HCT116 (cell line): ENCODE measurements around the gene ENTPD5. TPM values are rescaled to one million over a fixed set of nuclear protein-coding genes. Genes with fewer than 3 reads are reported as not detected.

Experiments used
- ATAC-seq: fragments of 200-7000 bp; cut with Tn5 transposase; 2 replicates; pipeline ENCODE4 v1.9.1; 2020; ENCODE audit warnings: mild to moderate bottlenecking, moderate library complexity
- BruUV-seq: library from RNA; stranded (reverse); fragments of 400-500 nt; replicated peaks from 2 replicates; lab custom pipeline; 2021; lab: Mats Ljungman, UMichigan
- CTCF ChIA-PET: fragments of 300-600 bp; sonication (Branson Sonifier 250); formaldehyde crosslinking; loops from one replicate; lab custom pipeline; 2021; ENCODE audit warnings: antibody characterized with exemption; lab: Charles Lee
- POLR2A ChIA-PET: fragments of 300-600, 350-600 bp; sonication (Branson Sonifier 250); formaldehyde crosslinking; loops from one replicate; lab custom pipeline; 2021; ENCODE audit warnings: antibody characterized with exemption; lab: Charles Lee
- RAD21 ChIA-PET, 2 experiments: fragments of 300-600 bp; sonication (Branson Sonifier 250); formaldehyde crosslinking; loops; one replicate each; lab custom pipeline; 2023; ENCODE audit warnings: low total read pairs in 2 of 2; ENCODE audit not compliant: uncharacterized antibody in 2 of 2, unreplicated experiment in 2 of 2, low non-redundant PET in 1 of 2; lab: Charles Lee
- DNase-seq: peaks from one replicate; pipeline ENCODE4 v3.0.0-alpha.2; 2010; ENCODE audit warnings: low read depth, low spot score
- H2AFZ ChIP-seq: fragments of 200-600 bp; shearing (Covaris generic), sonication (generic); 2 replicates; pipeline ENCODE4 v1.6.1; 2017; ENCODE audit warnings: low read depth, mixed run types, mixed read lengths, antibody characterized with exemption, low read length; ENCODE audit not compliant: poor library complexity, severe bottlenecking
- H3K27ac ChIP-seq: 2 replicates; pipeline ENCODE4 v1.5.1; 2012; ENCODE audit warnings: low read depth, low read length
- H3K27me3 ChIP-seq: fragments of 200-600 bp; sonication (generic); 2 replicates; pipeline ENCODE4 v1.6.1; 2016; ENCODE audit warnings: mixed run types, low read length, mixed read lengths; ENCODE audit not compliant: insufficient read depth
- H3K36me3 ChIP-seq, 2 experiments: fragments of 200-500 bp in 1 of 2; fragments of 200-600 bp in 1 of 2; sonication (Bioruptor generic) in 1 of 2; sonication (generic) in 1 of 2; 2 replicates each; pipeline versions ENCODE4 v1.5.1 to v1.6.1; 2014 to 2016; ENCODE audit warnings: low read length in 2 of 2, inconsistent platforms in 1 of 2, mixed read lengths in 1 of 2, mixed run types in 1 of 2; ENCODE audit not compliant: insufficient read depth in 2 of 2, control insufficient read depth in 1 of 2
- H3K4me1 ChIP-seq, 2 experiments: fragments of 200-600 bp in 1 of 2; sonication (generic) in 1 of 2; 2 replicates each; pipeline versions ENCODE4 v1.5.1 to v1.6.1; 2012 to 2017; ENCODE audit warnings: low read length in 2 of 2, inconsistent platforms in 1 of 2, mild to moderate bottlenecking in 1 of 2, mixed read lengths in 1 of 2, mixed run types in 1 of 2, moderate library complexity in 1 of 2; ENCODE audit not compliant: insufficient read depth in 2 of 2, control insufficient read depth in 1 of 2
- H3K4me2 ChIP-seq: fragments of 200-600 bp; sonication (generic); 2 replicates; pipeline ENCODE4 v1.6.1; 2017; ENCODE audit warnings: mixed run types, low read length, mixed read lengths
- H3K4me3 ChIP-seq, 2 experiments: fragments of 200-600 bp in 1 of 2; sonication (generic) in 1 of 2; replicated peaks in 1 of 2; 2 replicates each; pipeline ENCODE4 v1.5.1; 2011 to 2016; ENCODE audit warnings: low read length in 2 of 2, control low read depth in 1 of 2, low read depth in 1 of 2, mild to moderate bottlenecking in 1 of 2, mixed read lengths in 1 of 2, mixed run types in 1 of 2
- H3K79me2 ChIP-seq: fragments of 200-600 bp; sonication (generic); 2 replicates; pipeline ENCODE4 v1.6.1; 2017; ENCODE audit warnings: mild to moderate bottlenecking, mixed run types, low read length, moderate library complexity, mixed read lengths; ENCODE audit not compliant: insufficient read depth
- H3K9ac ChIP-seq: fragments of 200-600 bp; sonication (generic); 2 replicates; pipeline ENCODE4 v1.6.1; 2016; ENCODE audit warnings: low read length, mixed read lengths
- H3K9me2 ChIP-seq: fragments of 200-600 bp; sonication (generic), shearing (Covaris generic); 2 replicates; pipeline ENCODE4 v1.6.1; 2017; ENCODE audit warnings: mixed run types, mild to moderate bottlenecking, moderate library complexity; ENCODE audit not compliant: insufficient read depth
- H3K9me3 ChIP-seq, 2 experiments: fragments of 200-500 bp in 1 of 2; fragments of 200-600 bp in 1 of 2; sonication (Bioruptor generic) in 1 of 2; sonication (generic) in 1 of 2; 2 replicates each; pipeline ENCODE4 v1.6.1; 2014 to 2017; ENCODE audit warnings: low read length in 2 of 2, mixed read lengths in 2 of 2, inconsistent platforms in 1 of 2, low read depth in 1 of 2, mild to moderate bottlenecking in 1 of 2, mixed run types in 1 of 2, moderate library complexity in 1 of 2; ENCODE audit not compliant: control insufficient read depth in 1 of 2, insufficient read depth in 1 of 2
- H4K20me1 ChIP-seq: fragments of 200-600 bp; sonication (generic), shearing (Covaris generic); 2 replicates; pipeline ENCODE4 v1.6.1; 2017; ENCODE audit warnings: mixed run types, mild to moderate bottlenecking, moderate library complexity; ENCODE audit not compliant: insufficient read depth
- CBX3 ChIP-seq: IDR thresholded peaks from 2 replicates; pipeline ENCODE4 v1.6.1; 2012; ENCODE audit warnings: low read depth
- CEBPB ChIP-seq: IDR thresholded peaks from 2 replicates; pipeline ENCODE4 v1.6.1; 2012; ENCODE audit warnings: low read depth
- EGR1 ChIP-seq: IDR thresholded peaks from 2 replicates; pipeline ENCODE4 v1.6.1; 2012; ENCODE audit warnings: low read depth
- ELF1 ChIP-seq: IDR thresholded peaks from 2 replicates; pipeline ENCODE4 v1.6.1; 2012; ENCODE audit warnings: low read depth, borderline replicate concordance
- EZH2phosphoT487 ChIP-seq: fragments of 200-600 bp; IDR thresholded peaks from 2 replicates; pipeline ENCODE4 v1.6.1; 2018; ENCODE audit warnings: antibody characterized with exemption, borderline replicate concordance
- FOSL1 ChIP-seq: IDR thresholded peaks from 2 replicates; pipeline ENCODE4 v1.6.1; 2012; ENCODE audit warnings: low read depth
- JUND ChIP-seq: IDR thresholded peaks from 2 replicates; pipeline ENCODE4 v1.6.1; 2012
- MAX ChIP-seq: IDR thresholded peaks from 2 replicates; pipeline ENCODE4 v1.6.1; 2012
- POLR2A ChIP-seq: IDR thresholded peaks from 2 replicates; pipeline ENCODE4 v1.7.0; 2011; ENCODE audit warnings: borderline replicate concordance; ENCODE audit not compliant: insufficient read depth, insufficient read length; ENCODE audit errors: extremely low read depth
- POLR2AphosphoS5 ChIP-seq: IDR thresholded peaks from 2 replicates; pipeline ENCODE4 v1.6.1; 2011; ENCODE audit warnings: mild to moderate bottlenecking, low read depth, low read length, moderate library complexity
- RAD21 ChIP-seq: IDR thresholded peaks from 2 replicates; pipeline ENCODE4 v1.6.1; 2012; ENCODE audit warnings: low read depth, mild to moderate bottlenecking
- REST ChIP-seq: IDR thresholded peaks from 2 replicates; pipeline ENCODE4 v1.6.1; 2012; ENCODE audit warnings: low read depth
- SIN3A ChIP-seq: IDR thresholded peaks from 2 replicates; pipeline ENCODE4 v1.6.1; 2012; ENCODE audit warnings: low read depth
- SP1 ChIP-seq: IDR thresholded peaks from 2 replicates; pipeline ENCODE4 v1.6.1; 2012; ENCODE audit warnings: low read depth
- SRF ChIP-seq: IDR thresholded peaks from 2 replicates; pipeline ENCODE4 v1.6.1; 2012; ENCODE audit warnings: low read depth
- TCF7L2 ChIP-seq: IDR thresholded peaks from 2 replicates; pipeline ENCODE4 v1.7.0; 2011; ENCODE audit warnings: borderline replicate concordance, inconsistent platforms; ENCODE audit not compliant: insufficient read depth, insufficient read length; ENCODE audit errors: extremely low read depth
- YY1 ChIP-seq: IDR thresholded peaks from 2 replicates; pipeline ENCODE4 v1.6.1; 2011; ENCODE audit warnings: low read length, low read depth, moderate library complexity, mild to moderate bottlenecking; ENCODE audit not compliant: insufficient replicate concordance; ENCODE audit errors: extremely low read depth
- ZBTB33 ChIP-seq: IDR thresholded peaks from 2 replicates; pipeline ENCODE4 v1.6.1; 2011; ENCODE audit warnings: mild to moderate bottlenecking, low read length, moderate library complexity; ENCODE audit not compliant: insufficient replicate concordance; ENCODE audit errors: extremely low read depth
- ZFX ChIP-seq: fragments of 450-650 bp; IDR thresholded peaks from 2 replicates; pipeline ENCODE4 v1.6.1; 2017
- ZNF274 ChIP-seq: fragments of 200-500 bp; sonication (Bioruptor generic); IDR thresholded peaks from 2 replicates; pipeline ENCODE4 v1.6.1; 2014; ENCODE audit warnings: mild to moderate bottlenecking, low read depth, low read length, inconsistent platforms
- intact Hi-C: fragments of 100-400 bp; cut with micrococcal nuclease; formaldehyde crosslinking; loops from 2 replicates; pipeline ENCODE4 v1.10.0; 2022
- total RNA-seq: library from RNA; stranded (reverse); gene quantifications from one replicate; pipeline ENCODE4 v1.2.1, GENCODE V29; 2021; ENCODE audit not compliant: unreplicated experiment

ENTPD5 gene
- total RNA-seq, 1 experiment from 2014 or later: 14.4 TPM

GRCh38 chr14:74038020-74038859, 19.2 kb upstream of the ENTPD5 start (continued):
- no peak for TF ChIP-seq REST
- no peak for TF ChIP-seq YY1
- TF ChIP-seq POLR2A: no peak
- TF ChIP-seq EGR1: no peak

GRCh38 chr14:74035556-74035955, 16.5 kb upstream of the ENTPD5 start:
- ATAC-seq (no peak), DNase-seq (no peak)
- Histone ChIP-seq H4K20me1 (no peaks in the 10 kb centered on the region), H2AFZ (no peak overlapping the region), H3K4me3 (no peak overlapping the region), H3K9me2 (no peaks in the 10 kb centered on the region), H3K9ac (no peak overlapping the region), H3K27me3 (no peaks in the 10 kb centered on the region), H3K4me1 (no peaks in the 10 kb centered on the region), H3K27ac (no peak overlapping the region), H3K9me3 (no peaks in the 10 kb centered on the region), H3K79me2 (no peaks in the 10 kb centered on the region), H3K36me3 (no peaks in the 10 kb centered on the region), H3K4me2 (no peak overlapping the region)
- POLR2A ChIA-PET: no interaction called here
- TF ChIP-seq ZNF274 (no peak), MAX (no peak), FOSL1 (no peak), CBX3 (no peak), ZBTB33 (no peak), SIN3A (no peak), ZFX (no peak), RAD21 (no peak), JUND (no peak), SP1 (no peak), TCF7L2 (no peak), CEBPB (no peak), POLR2AphosphoS5 (no peak), SRF (no peak), ELF1 (no peak), EZH2phosphoT487 (no peak)
- BruUV-seq: no TSS peak
- intact Hi-C loops: no loop called here
- RAD21 ChIA-PET: no interaction called here
- CTCF ChIA-PET: interaction anchor here (1.3 kb wide), 1 partner anchor 307 kb away, joined by 5 read pairs; no protein-coding TSS in a partner anchor
